WTC11 (cell line): ENCODE data around the gene PRKCE.

Source experiments
- ATF1 ChIP-seq: sonication (generic); formaldehyde crosslinking; IDR thresholded peaks from 2 replicates; pipeline ENCODE4 v1.8.1; 2023; ENCODE audit warnings: mild to moderate bottlenecking, moderate library complexity, missing genetic modification reagents
- CBFB ChIP-seq: sonication (generic); formaldehyde crosslinking; IDR thresholded peaks from 2 replicates; pipeline ENCODE4 v1.8.1; 2022; ENCODE audit warnings: mild to moderate bottlenecking, low read depth, missing genetic modification reagents
- MXD4 ChIP-seq: fragments of 250-450 bp; sonication (Bioruptor Pico); IDR thresholded peaks from 2 replicates; pipeline ENCODE4 v1.8.0; 2021; ENCODE audit warnings: mild to moderate bottlenecking, moderate library complexity, borderline replicate concordance
- TP53 ChIP-seq: sonication (generic); formaldehyde crosslinking; IDR thresholded peaks from 2 replicates; pipeline ENCODE4 v1.8.1; 2023; ENCODE audit warnings: mild to moderate bottlenecking, missing genetic modification reagents
- ZBTB21 ChIP-seq: sonication (generic); formaldehyde crosslinking; IDR thresholded peaks from 2 replicates; pipeline ENCODE4 v1.8.1; 2023; ENCODE audit warnings: mild to moderate bottlenecking, missing genetic modification reagents, borderline replicate concordance
- TF ChIP-seq, protein P1 (sequence below): sonication (generic); formaldehyde crosslinking; IDR thresholded peaks from 2 replicates; pipeline ENCODE4 v1.8.0; 2022; ENCODE audit warnings: mild to moderate bottlenecking, missing genetic modification reagents
- TF ChIP-seq, protein P2 (sequence below): fragments of 200-600 bp; IDR thresholded peaks from 2 replicates; pipeline ENCODE4 v1.8.0; 2022; ENCODE audit warnings: antibody characterized with exemption
- TF ChIP-seq, protein P3 (sequence below): sonication (generic); formaldehyde crosslinking; IDR thresholded peaks from 2 replicates; pipeline ENCODE4 v1.8.1; 2023; ENCODE audit warnings: mild to moderate bottlenecking, missing genetic modification reagents, moderate library complexity
- TF ChIP-seq, protein P4 (sequence below): sonication (generic); formaldehyde crosslinking; conservative IDR thresholded peaks from 2 replicates; pipeline ENCODE4 v1.8.1; 2022; ENCODE audit warnings: mild to moderate bottlenecking, missing genetic modification reagents
- TF ChIP-seq, protein P5 (sequence below): sonication (generic); formaldehyde crosslinking; IDR thresholded peaks from 2 replicates; pipeline ENCODE4 v1.8.1; 2022; ENCODE audit warnings: low read depth, missing genetic modification reagents, borderline replicate concordance
- TF ChIP-seq, protein P6 (sequence below): sonication (generic); formaldehyde crosslinking; IDR thresholded peaks from 2 replicates; pipeline ENCODE4 v1.8.0; 2022; ENCODE audit warnings: mild to moderate bottlenecking, missing genetic modification reagents

DNA sequence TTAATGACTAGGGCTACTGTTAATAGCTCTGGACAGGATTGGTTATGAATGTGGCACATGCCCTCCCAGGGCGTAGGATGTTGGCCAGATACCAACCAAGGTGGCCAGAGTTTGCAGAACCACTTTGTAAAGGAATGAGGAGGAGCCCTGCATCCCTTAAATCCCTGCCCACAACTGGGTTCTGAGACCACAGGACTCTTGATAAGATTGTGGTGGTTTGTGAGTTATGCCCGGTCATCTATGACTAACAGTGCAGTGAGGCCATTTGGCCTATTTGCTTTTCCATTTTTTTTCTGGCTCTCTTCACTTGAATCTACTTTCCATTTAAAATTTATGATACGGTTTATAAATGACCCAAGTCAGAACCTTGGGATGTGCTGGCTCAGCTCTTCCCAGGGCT, 294.5 kb downstream of the PRKCE start:
- TF ChIP-seq, protein P1, sequence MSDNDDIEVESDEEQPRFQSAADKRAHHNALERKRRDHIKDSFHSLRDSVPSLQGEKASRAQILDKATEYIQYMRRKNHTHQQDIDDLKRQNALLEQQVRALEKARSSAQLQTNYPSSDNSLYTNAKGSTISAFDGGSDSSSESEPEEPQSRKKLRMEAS (CRISPR knock-in tag), result no peak
- TF ChIP-seq, protein P2, sequence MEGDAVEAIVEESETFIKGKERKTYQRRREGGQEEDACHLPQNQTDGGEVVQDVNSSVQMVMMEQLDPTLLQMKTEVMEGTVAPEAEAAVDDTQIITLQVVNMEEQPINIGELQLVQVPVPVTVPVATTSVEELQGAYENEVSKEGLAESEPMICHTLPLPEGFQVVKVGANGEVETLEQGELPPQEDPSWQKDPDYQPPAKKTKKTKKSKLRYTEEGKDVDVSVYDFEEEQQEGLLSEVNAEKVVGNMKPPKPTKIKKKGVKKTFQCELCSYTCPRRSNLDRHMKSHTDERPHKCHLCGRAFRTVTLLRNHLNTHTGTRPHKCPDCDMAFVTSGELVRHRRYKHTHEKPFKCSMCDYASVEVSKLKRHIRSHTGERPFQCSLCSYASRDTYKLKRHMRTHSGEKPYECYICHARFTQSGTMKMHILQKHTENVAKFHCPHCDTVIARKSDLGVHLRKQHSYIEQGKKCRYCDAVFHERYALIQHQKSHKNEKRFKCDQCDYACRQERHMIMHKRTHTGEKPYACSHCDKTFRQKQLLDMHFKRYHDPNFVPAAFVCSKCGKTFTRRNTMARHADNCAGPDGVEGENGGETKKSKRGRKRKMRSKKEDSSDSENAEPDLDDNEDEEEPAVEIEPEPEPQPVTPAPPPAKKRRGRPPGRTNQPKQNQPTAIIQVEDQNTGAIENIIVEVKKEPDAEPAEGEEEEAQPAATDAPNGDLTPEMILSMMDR, result no peak
- TF ChIP-seq ATF1 (CRISPR knock-in tag) (no peak), ZBTB21 (CRISPR knock-in tag) (no peak), MXD4 (CRISPR knock-in tag) (no peak), CBFB (CRISPR knock-in tag) (no peak), TP53 (no peak)
- TF ChIP-seq, protein P3, sequence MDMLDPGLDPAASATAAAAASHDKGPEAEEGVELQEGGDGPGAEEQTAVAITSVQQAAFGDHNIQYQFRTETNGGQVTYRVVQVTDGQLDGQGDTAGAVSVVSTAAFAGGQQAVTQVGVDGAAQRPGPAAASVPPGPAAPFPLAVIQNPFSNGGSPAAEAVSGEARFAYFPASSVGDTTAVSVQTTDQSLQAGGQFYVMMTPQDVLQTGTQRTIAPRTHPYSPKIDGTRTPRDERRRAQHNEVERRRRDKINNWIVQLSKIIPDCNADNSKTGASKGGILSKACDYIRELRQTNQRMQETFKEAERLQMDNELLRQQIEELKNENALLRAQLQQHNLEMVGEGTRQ (CRISPR knock-in tag), result no peak
- TF ChIP-seq, protein P4, sequence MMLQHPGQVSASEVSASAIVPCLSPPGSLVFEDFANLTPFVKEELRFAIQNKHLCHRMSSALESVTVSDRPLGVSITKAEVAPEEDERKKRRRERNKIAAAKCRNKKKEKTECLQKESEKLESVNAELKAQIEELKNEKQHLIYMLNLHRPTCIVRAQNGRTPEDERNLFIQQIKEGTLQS (CRISPR knock-in tag), result no peak
- TF ChIP-seq, protein P5, sequence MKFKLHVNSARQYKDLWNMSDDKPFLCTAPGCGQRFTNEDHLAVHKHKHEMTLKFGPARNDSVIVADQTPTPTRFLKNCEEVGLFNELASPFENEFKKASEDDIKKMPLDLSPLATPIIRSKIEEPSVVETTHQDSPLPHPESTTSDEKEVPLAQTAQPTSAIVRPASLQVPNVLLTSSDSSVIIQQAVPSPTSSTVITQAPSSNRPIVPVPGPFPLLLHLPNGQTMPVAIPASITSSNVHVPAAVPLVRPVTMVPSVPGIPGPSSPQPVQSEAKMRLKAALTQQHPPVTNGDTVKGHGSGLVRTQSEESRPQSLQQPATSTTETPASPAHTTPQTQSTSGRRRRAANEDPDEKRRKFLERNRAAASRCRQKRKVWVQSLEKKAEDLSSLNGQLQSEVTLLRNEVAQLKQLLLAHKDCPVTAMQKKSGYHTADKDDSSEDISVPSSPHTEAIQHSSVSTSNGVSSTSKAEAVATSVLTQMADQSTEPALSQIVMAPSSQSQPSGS (CRISPR knock-in tag), result no peak
- TF ChIP-seq, protein P6, sequence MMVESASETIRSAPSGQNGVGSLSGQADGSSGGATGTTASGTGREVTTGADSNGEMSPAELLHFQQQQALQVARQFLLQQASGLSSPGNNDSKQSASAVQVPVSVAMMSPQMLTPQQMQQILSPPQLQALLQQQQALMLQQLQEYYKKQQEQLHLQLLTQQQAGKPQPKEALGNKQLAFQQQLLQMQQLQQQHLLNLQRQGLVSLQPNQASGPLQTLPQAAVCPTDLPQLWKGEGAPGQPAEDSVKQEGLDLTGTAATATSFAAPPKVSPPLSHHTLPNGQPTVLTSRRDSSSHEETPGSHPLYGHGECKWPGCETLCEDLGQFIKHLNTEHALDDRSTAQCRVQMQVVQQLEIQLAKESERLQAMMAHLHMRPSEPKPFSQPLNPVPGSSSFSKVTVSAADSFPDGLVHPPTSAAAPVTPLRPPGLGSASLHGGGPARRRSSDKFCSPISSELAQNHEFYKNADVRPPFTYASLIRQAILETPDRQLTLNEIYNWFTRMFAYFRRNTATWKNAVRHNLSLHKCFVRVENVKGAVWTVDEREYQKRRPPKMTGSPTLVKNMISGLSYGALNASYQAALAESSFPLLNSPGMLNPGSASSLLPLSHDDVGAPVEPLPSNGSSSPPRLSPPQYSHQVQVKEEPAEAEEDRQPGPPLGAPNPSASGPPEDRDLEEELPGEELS (CRISPR knock-in tag), result no peak
